SK-N-SH (cell line): ENCODE results near the gene MKRN2. TPM values are rescaled to one million over a fixed set of nuclear protein-coding genes. Genes with fewer than 3 reads are reported as not detected.

ENCODE experiments used
- CTCF ChIA-PET: fragments of 300-600, 350-600 bp; formaldehyde crosslinking; extraction: SDS; loops from one replicate; lab custom pipeline; 2021; lab: Yijun Ruan, JAX
- POLR2A ChIA-PET: fragments of 350-600 bp; sonication (Branson Sonifier 250); formaldehyde crosslinking; extraction: SDS; loops from one replicate; lab custom pipeline; 2020; ENCODE audit warnings: antibody characterized with exemption, inconsistent platforms; lab: Yijun Ruan, JAX
- DNase-seq: peaks from one replicate; pipeline ENCODE4 v3.0.0; 2012
- H2AFZ ChIP-seq: fragments of 200-600 bp; sonication (generic); 2 replicates; pipeline ENCODE4 v1.8.1; 2016; ENCODE audit warnings: antibody characterized with exemption, mild to moderate bottlenecking, low read depth
- H3F3A ChIP-seq: fragments of 200-600 bp; sonication (generic); replicated peaks from 2 replicates; pipeline ENCODE3; 2016; ENCODE audit warnings: antibody characterized with exemption, mild to moderate bottlenecking; ENCODE audit not compliant: insufficient read depth
- H3K27ac ChIP-seq, 2 experiments: fragments of 200-500 bp in 1 of 2; fragments of 200-600 bp in 1 of 2; sonication (Bioruptor generic) in 1 of 2; sonication (generic), shearing (Covaris generic) in 1 of 2; 2 replicates each; pipeline versions ENCODE4 v1.5.1 to v1.6.1; 2014 to 2016; ENCODE audit warnings: low read depth in 2 of 2, inconsistent platforms in 1 of 2, low read length in 1 of 2, mild to moderate bottlenecking in 1 of 2, mixed read lengths in 1 of 2
- H3K27me3 ChIP-seq: fragments of 200-600 bp; sonication (generic), shearing (Covaris generic); 2 replicates; pipeline ENCODE4 v1.6.1; 2016; ENCODE audit warnings: mixed run types; ENCODE audit not compliant: insufficient read depth
- H3K36me3 ChIP-seq, 2 experiments: fragments of 200-500 bp in 1 of 2; fragments of 200-600 bp in 1 of 2; sonication (Bioruptor generic) in 1 of 2; sonication (generic) in 1 of 2; replicated peaks in 1 of 2; 2 replicates each; pipeline versions ENCODE3 to v1.5.1; 2014 to 2016; ENCODE audit warnings: low read length in 1 of 2, mild to moderate bottlenecking in 1 of 2; ENCODE audit not compliant: insufficient read depth in 2 of 2, control insufficient read depth in 1 of 2
- H3K4me1 ChIP-seq, 2 experiments: fragments of 200-500 bp in 1 of 2; fragments of 200-600 bp in 1 of 2; sonication (Bioruptor generic) in 1 of 2; sonication (generic), shearing (Covaris generic) in 1 of 2; 2 replicates each; pipeline versions ENCODE4 v1.5.1 to v1.6.1; 2014 to 2016; ENCODE audit warnings: low read depth in 1 of 2, low read length in 1 of 2, mixed run types in 1 of 2; ENCODE audit not compliant: insufficient read depth in 2 of 2, control insufficient read depth in 1 of 2
- H3K4me2 ChIP-seq: fragments of 200-600 bp; sonication (generic), shearing (Covaris generic); 2 replicates; pipeline ENCODE4 v1.6.1; 2017; ENCODE audit warnings: mixed run types
- H3K4me3 ChIP-seq, 2 experiments: fragments of 200-500 bp in 1 of 2; fragments of 200-600 bp in 1 of 2; sonication (Bioruptor generic) in 1 of 2; sonication (generic), shearing (Covaris generic) in 1 of 2; 2 replicates each; pipeline versions ENCODE4 v1.5.1 to v1.8.1; 2014 to 2016; ENCODE audit warnings: low read depth in 2 of 2, inconsistent platforms in 1 of 2, low read length in 1 of 2, mild to moderate bottlenecking in 1 of 2, mixed read lengths in 1 of 2, moderate library complexity in 1 of 2
- H3K79me2 ChIP-seq: fragments of 200-600 bp; sonication (generic); 2 replicates; pipeline ENCODE4 v1.8.1; 2017; ENCODE audit warnings: mild to moderate bottlenecking; ENCODE audit not compliant: insufficient read depth
- H3K9ac ChIP-seq: fragments of 200-600 bp; sonication (generic); 2 replicates; pipeline ENCODE4 v1.6.1; 2017; ENCODE audit warnings: mixed run types
- H3K9me2 ChIP-seq: fragments of 200-600 bp; sonication (generic); 2 replicates; pipeline ENCODE4 v1.6.1; 2017; ENCODE audit warnings: mixed run types
- H3K9me3 ChIP-seq: fragments of 200-600 bp; sonication (generic); 2 replicates; pipeline ENCODE4 v1.6.1; 2017; ENCODE audit warnings: mixed run types, mild to moderate bottlenecking, moderate library complexity
- H4K20me1 ChIP-seq: fragments of 200-600 bp; sonication (generic); 2 replicates; pipeline ENCODE4 v1.6.1; 2017; ENCODE audit warnings: mild to moderate bottlenecking, mixed run types; ENCODE audit not compliant: insufficient read depth
- EP300 ChIP-seq, 2 experiments: IDR thresholded peaks; 2 replicates each; pipeline versions ENCODE4 v1.4.0 to v1.6.1; 2012; ENCODE audit warnings: borderline replicate concordance in 1 of 2, low read depth in 1 of 2, low read length in 1 of 2
- FOXJ3 ChIP-seq: sonication (generic); formaldehyde crosslinking; IDR thresholded peaks from 2 replicates; pipeline ENCODE4 v1.5.1; 2020; ENCODE audit warnings: mild to moderate bottlenecking, missing genetic modification reagents
- GATA2 ChIP-seq: sonication (generic); formaldehyde crosslinking; IDR thresholded peaks from 2 replicates; pipeline ENCODE4 v1.5.0; 2020; ENCODE audit warnings: mild to moderate bottlenecking, missing genetic modification reagents
- MXI1 ChIP-seq: IDR thresholded peaks from 2 replicates; pipeline ENCODE4 v1.6.1; 2012; ENCODE audit warnings: mild to moderate bottlenecking, low read depth, low read length, improper control_type of control experiment
- POLR2AphosphoS5 ChIP-seq: IDR thresholded peaks from 2 replicates; pipeline ENCODE4 v1.6.1; 2012; ENCODE audit warnings: low read depth, low read length
- RFX5 ChIP-seq: IDR thresholded peaks from 2 replicates; pipeline ENCODE4 v1.6.1; 2012; ENCODE audit warnings: mild to moderate bottlenecking, improper control_type of control experiment, low read length
- TEAD4 ChIP-seq: IDR thresholded peaks from 2 replicates; pipeline ENCODE4 v1.4.0; 2012; ENCODE audit warnings: mild to moderate bottlenecking, borderline replicate concordance; ENCODE audit not compliant: insufficient read depth
- YY1 ChIP-seq: IDR thresholded peaks from 2 replicates; pipeline ENCODE4 v1.4.0; 2012; ENCODE audit warnings: low read depth, mild to moderate bottlenecking
- WGBS: methylation state at CpG from one replicate; pipeline ENCODE4 v1.1.6; 2017; ENCODE audit warnings: low lambda C conversion rate; 5-methylcytosine and 5-hydroxymethylcytosine counted together
- polyA plus RNA-seq, 3 experiments: library from polyadenylated mRNA; depleted of rRNA; stranded (reverse); fragments of >200 nt; gene quantifications; 2 replicates each; pipeline ENCODE4 v1.2.3, GENCODE V29; 2012
- TF ChIP-seq, protein P1 (sequence below): IDR thresholded peaks from 2 replicates; pipeline ENCODE4 v1.4.0; 2012; ENCODE audit warnings: low read depth
- TF ChIP-seq, protein P2 (sequence below): IDR thresholded peaks from 2 replicates; pipeline ENCODE4; 2012
- TF ChIP-seq, protein P3 (sequence below): IDR thresholded peaks from 2 replicates; pipeline ENCODE4 v1.6.1; 2012; ENCODE audit warnings: mild to moderate bottlenecking, low read depth, low read length, moderate library complexity
- TF ChIP-seq, protein P4 (sequence below): fragments of 200-600 bp; sonication (generic); IDR thresholded peaks from 2 replicates; pipeline ENCODE4 v1.6.1; 2017; ENCODE audit warnings: antibody characterized with exemption, mild to moderate bottlenecking, moderate library complexity

Gene MKRN2
- polyA plus RNA-seq, 1 of the 3 experiments (the other 2 are of a cell fraction) = 29.8 TPM

DNA sequence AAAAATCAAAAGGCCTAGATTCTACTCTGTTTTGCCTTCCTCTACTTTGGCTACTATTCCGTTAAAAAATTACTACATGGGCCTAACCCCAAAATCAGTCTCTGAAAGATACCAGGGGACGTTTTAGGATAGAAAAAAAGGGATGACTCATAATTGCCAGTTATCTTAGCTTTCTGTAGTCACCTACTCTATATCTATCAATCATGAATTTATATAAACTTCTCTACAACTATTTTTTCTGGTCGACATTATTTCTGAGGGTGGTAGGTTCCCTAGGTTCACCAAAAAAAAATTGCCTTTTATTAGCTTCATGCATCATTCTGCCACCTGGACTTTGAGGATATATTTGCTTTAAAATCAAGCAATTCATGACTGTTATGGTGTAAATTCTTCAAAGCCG, 70.5 kb downstream of the MKRN2 start (continued):
- TF ChIP-seq, protein P1, sequence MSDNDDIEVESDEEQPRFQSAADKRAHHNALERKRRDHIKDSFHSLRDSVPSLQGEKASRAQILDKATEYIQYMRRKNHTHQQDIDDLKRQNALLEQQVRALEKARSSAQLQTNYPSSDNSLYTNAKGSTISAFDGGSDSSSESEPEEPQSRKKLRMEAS = no peak
- TF ChIP-seq YY1 = no peak

DNA sequence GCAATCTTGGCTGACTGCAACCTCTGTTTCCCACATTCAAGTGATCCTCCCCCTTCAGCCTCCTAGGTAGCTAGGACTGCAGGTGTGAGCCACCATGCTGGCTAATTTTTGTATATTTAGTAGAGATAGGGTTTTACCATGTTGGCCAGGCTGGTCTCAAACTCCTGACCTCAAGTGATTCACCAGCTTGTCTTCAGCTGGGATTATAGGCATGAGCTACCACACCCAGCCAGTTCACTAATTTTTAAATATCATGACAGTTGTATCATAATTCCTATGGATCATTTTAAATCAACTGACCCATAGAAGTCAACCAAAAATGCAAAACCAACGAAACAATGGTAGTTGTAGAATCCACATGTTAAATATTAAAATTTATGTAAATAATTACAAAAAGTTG, 71.9 kb downstream of the MKRN2 start:
- no peak overlapping the region for H3K4me3 ChIP-seq
- DNase-seq = no peak
- no peaks in the 10 kb centered on the region for H3K9me3 ChIP-seq
- peaks cover 11% of the 10 kb centered on the region in 2 experiments; a peak in 3 of 4 replicates for H3K4me1 ChIP-seq
- peaks cover 100% of the 10 kb centered on the region for H3K79me2 ChIP-seq
- H3K4me2 ChIP-seq = no peak overlapping the region
- no peak overlapping the region for H2AFZ ChIP-seq
- no peak overlapping the region for H3K9ac ChIP-seq
- ChIA-PET POLR2A (no interaction called here), CTCF (no interaction called here)
- TF ChIP-seq, protein P2, sequence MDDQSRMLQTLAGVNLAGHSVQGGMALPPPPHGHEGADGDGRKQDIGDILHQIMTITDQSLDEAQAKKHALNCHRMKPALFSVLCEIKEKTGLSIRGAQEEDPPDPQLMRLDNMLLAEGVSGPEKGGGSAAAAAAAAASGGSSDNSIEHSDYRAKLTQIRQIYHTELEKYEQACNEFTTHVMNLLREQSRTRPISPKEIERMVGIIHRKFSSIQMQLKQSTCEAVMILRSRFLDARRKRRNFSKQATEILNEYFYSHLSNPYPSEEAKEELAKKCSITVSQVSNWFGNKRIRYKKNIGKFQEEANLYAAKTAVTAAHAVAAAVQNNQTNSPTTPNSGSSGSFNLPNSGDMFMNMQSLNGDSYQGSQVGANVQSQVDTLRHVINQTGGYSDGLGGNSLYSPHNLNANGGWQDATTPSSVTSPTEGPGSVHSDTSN = no peak
- TF ChIP-seq FOXJ3 (CRISPR knock-in tag) = no peak
- no peak for TF ChIP-seq RFX5
- TF ChIP-seq, protein P3, sequence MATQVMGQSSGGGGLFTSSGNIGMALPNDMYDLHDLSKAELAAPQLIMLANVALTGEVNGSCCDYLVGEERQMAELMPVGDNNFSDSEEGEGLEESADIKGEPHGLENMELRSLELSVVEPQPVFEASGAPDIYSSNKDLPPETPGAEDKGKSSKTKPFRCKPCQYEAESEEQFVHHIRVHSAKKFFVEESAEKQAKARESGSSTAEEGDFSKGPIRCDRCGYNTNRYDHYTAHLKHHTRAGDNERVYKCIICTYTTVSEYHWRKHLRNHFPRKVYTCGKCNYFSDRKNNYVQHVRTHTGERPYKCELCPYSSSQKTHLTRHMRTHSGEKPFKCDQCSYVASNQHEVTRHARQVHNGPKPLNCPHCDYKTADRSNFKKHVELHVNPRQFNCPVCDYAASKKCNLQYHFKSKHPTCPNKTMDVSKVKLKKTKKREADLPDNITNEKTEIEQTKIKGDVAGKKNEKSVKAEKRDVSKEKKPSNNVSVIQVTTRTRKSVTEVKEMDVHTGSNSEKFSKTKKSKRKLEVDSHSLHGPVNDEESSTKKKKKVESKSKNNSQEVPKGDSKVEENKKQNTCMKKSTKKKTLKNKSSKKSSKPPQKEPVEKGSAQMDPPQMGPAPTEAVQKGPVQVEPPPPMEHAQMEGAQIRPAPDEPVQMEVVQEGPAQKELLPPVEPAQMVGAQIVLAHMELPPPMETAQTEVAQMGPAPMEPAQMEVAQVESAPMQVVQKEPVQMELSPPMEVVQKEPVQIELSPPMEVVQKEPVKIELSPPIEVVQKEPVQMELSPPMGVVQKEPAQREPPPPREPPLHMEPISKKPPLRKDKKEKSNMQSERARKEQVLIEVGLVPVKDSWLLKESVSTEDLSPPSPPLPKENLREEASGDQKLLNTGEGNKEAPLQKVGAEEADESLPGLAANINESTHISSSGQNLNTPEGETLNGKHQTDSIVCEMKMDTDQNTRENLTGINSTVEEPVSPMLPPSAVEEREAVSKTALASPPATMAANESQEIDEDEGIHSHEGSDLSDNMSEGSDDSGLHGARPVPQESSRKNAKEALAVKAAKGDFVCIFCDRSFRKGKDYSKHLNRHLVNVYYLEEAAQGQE = no peak
- TF ChIP-seq, protein P4, sequence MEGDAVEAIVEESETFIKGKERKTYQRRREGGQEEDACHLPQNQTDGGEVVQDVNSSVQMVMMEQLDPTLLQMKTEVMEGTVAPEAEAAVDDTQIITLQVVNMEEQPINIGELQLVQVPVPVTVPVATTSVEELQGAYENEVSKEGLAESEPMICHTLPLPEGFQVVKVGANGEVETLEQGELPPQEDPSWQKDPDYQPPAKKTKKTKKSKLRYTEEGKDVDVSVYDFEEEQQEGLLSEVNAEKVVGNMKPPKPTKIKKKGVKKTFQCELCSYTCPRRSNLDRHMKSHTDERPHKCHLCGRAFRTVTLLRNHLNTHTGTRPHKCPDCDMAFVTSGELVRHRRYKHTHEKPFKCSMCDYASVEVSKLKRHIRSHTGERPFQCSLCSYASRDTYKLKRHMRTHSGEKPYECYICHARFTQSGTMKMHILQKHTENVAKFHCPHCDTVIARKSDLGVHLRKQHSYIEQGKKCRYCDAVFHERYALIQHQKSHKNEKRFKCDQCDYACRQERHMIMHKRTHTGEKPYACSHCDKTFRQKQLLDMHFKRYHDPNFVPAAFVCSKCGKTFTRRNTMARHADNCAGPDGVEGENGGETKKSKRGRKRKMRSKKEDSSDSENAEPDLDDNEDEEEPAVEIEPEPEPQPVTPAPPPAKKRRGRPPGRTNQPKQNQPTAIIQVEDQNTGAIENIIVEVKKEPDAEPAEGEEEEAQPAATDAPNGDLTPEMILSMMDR = no peak
- no peak for TF ChIP-seq POLR2AphosphoS5
- TF ChIP-seq MXI1 = no peak
- TF ChIP-seq GATA2 (CRISPR knock-in tag) = no peak
- TF ChIP-seq TEAD4 = no peak
- TF ChIP-seq EP300 (IDR thresholded peaks at IDR 0.05; ENCODE audit: borderline replicate concordance in 1 of 2, low read depth in 1 of 2, low read length in 1 of 2) = no peak
- H3K36me3 ChIP-seq = no peaks in the 10 kb centered on the region
- no peak overlapping the region for H3K27ac ChIP-seq
- H4K20me1 ChIP-seq = peaks cover 98% of the 10 kb centered on the region
- peaks cover 14% of the 10 kb centered on the region for H3F3A ChIP-seq
- 97% methylated on average over 1 of the region's 1 CpG for WGBS
- H3K9me2 ChIP-seq = no peaks in the 10 kb centered on the region
- no peaks in the 10 kb centered on the region for H3K27me3 ChIP-seq
